Lower leg skin (tissue), 4 donors: Measurements from ENCODE around the gene ARMS2. TPM values are rescaled to one million over a fixed set of nuclear protein-coding genes. Genes with fewer than 3 reads are reported as not detected.

Source experiments
- DNase-seq, 2 donors: peaks; one replicate each; pipeline ENCODE4 v3.0.0-alpha.2; 2019; ENCODE audit warnings: low spot score in 2 of 2
- H3K4me3 ChIP-seq: fragments of 200-600 bp; sonication (generic); 2 replicates; pipeline ENCODE4 v1.5.1; 2017; ENCODE audit warnings: mild to moderate bottlenecking, low read depth; ENCODE audit not compliant: poor library complexity, severe bottlenecking
- CTCF ChIP-seq, 3 donors: fragments of 450-650 bp; IDR thresholded peaks; one replicate each; pipeline ENCODE4 v1.5.1; 2016; ENCODE audit warnings: antibody characterized with exemption in 3 of 3, mild to moderate bottlenecking in 3 of 3, moderate library complexity in 2 of 3
- POLR2A ChIP-seq, 2 donors: fragments of 450-650 bp; IDR thresholded peaks; one replicate each; pipeline ENCODE4 v1.6.1; 2016 to 2017; ENCODE audit warnings: antibody characterized with exemption in 2 of 2, mild to moderate bottlenecking in 1 of 2, moderate library complexity in 1 of 2
- WGBS, 2 donors: methylation state at CpG; one replicate each; pipeline ENCODE4 v1.1.5; 2018; 5-methylcytosine and 5-hydroxymethylcytosine counted together
- intact Hi-C: fragments of 100-400 bp; cut with DNase I; formaldehyde crosslinking; loops from one replicate; pipeline ENCODE4 v1.15.0; 2023; ENCODE audit warnings: low total_unique reads
- total RNA-seq, 4 donors: library from RNA; depleted of rRNA; stranded (reverse); fragments of >200 nt; gene quantifications; one replicate each; pipeline ENCODE4 v1.1.0, GENCODE V29; 2016

ARMS2 gene
- total RNA-seq, 4 donors from 2014 or later: not detected

DNA sequence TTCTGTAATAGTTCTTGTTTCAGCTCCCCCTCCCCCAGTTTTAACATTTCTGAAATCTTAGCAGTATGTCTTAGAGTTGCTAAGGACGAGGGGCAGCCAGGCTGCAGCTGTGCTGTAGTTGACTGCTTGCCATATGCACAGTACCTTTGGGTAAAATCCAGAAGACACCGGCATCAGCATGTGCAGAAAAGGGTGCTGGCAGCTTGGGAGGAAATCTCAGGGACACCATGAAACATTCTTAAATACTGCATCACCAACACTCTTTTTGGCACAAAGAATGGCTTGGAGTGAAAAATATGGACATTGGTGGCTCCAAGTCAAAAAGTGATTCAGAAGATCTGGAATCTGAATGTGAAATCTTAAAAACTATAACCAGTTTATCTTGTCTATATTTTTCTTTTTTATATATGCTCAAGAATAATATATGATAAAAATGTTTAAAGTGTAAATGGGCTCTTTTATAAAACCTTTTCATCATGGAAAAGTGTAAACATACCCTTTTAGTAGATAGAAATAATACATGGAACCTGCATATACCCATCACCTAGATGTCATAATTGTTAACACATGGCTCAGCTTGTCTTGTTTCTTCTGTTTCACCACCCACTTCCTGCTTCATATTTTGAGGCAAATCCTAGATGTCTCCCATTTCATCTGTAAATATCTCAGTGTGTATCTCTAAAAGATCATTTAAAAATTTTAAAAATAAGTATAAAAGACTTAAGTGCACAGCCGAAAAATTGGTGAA, 34.4 kb upstream of the ARMS2 start:
- TF ChIP-seq POLR2A (IDR thresholded peaks at IDR 0.05): no peak
- TF ChIP-seq CTCF (IDR thresholded peaks at IDR 0.05): no peak
- intact Hi-C loops: loop anchor here (10.0 kb wide), 1 partner anchor 145 kb away; the partner anchor contains the start of gene DMBT1
- no peak overlapping the region for H3K4me3 ChIP-seq
- DNase-seq: no peak
- WGBS, 2 donors: 40 to 45% methylated on average over 3 of the region's 3 CpGs

GRCh38 chr10:122420624-122421007, 33.8 kb upstream of the ARMS2 start:
- intact Hi-C loops: loop anchor here (10.0 kb wide), 1 partner anchor 144 kb away; the partner anchor contains the start of gene DMBT1

DNA sequence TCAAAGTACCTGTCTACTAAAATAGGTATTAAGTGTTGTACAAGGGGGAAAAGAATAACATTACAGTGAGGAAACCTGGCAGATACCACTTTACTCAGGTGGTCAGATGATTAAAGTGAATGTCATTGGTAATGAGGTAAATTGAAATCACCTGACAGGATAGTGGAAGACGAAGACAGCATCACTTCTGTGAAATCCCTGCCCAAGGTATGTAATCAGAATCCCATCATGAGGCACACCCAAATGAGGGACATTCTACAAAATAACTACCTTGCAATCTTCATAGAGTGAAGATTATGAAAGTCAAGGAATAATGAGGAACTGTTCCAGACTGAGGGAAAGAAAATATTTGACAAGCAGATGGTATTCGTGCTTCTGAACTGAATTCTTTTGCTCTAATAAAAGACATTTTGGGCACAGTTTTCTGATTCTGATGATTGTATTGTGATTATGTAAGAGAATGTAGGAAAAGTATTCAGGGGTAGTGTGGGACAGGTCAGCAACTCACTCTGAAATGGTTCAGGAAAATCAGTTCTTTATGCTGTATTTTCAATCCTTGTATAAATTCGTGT, 33.3 kb upstream of the ARMS2 start:
- intact Hi-C loops: loop anchor here (10.0 kb wide), 1 partner anchor 144 kb away; the partner anchor contains the start of gene DMBT1
- DNase-seq: no peak
- TF ChIP-seq CTCF (IDR thresholded peaks at IDR 0.05): no peak
- no peak overlapping the region for H3K4me3 ChIP-seq
- 54 to 60% methylated on average over 3 of the region's 3 CpGs for WGBS, 2 donors

More at GRCh38 chr10:122420624-122421007, 33.8 kb upstream of the ARMS2 start:
- DNase-seq: no peak
- TF ChIP-seq POLR2A (IDR thresholded peaks at IDR 0.05) (no peak), CTCF (IDR thresholded peaks at IDR 0.05) (no peak)
- WGBS, 2 donors: 68 to 70% methylated on average over 3 of the region's 3 CpGs
- H3K4me3 ChIP-seq: no peak overlapping the region

DNA sequence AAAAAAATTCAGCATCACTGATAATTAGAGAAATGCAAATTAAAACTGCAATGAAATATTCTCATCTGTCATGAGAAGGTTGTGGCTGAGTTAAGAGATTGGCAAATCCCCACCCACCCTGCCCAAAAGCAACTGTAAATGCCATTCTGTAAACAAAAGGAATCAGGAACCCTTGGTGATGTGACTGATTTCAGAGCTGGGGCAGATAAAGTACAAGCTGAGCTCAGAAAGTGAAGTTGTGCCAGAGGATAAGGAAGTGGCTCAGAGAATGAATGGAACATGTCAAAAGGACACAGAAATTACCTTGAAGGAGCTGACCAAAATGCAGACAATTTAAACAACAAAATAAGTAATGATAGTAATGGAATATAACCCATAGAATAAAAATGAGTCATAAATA, 32.7 kb upstream of the ARMS2 start:
- no peak for DNase-seq
- intact Hi-C loops: loop anchor here (10.0 kb wide), 1 partner anchor 143 kb away; the partner anchor contains the start of gene DMBT1
- no peak overlapping the region for H3K4me3 ChIP-seq
- no peak for TF ChIP-seq POLR2A (IDR thresholded peaks at IDR 0.05)

- WGBS, 2 donors: 68 to 70% methylated on average over 5 of the region's 5 CpGs
- intact Hi-C loops: loop anchor here (10.0 kb wide), 1 partner anchor 142 kb away; the partner anchor contains the start of gene DMBT1
Observed at GRCh38 chr10:122422266-122422989, 32.0 kb upstream of the ARMS2 start.

More at GRCh38 chr10:122422266-122422989, 32.0 kb upstream of the ARMS2 start:
- TF ChIP-seq POLR2A (IDR thresholded peaks at IDR 0.05) (no peak), CTCF (IDR thresholded peaks at IDR 0.05) (no peak)
- H3K4me3 ChIP-seq: no peak overlapping the region
- no peak for DNase-seq
